ENCODE data around the gene NOSIP.

NOSIP gene

GRCh38 chr19:49615861-49616260, 35.5 kb upstream of the NOSIP start:
- TF ChIP-seq CTCF (IDR thresholded peaks at IDR 0.05; ENCODE audit: insufficient read depth, low read depth, low read length, missing control alignments) = no peak
- DNase-seq (ENCODE audit: low read depth) = no peak
- H3K4me3 ChIP-seq (ENCODE audit: low read depth, low read length) = no peak overlapping the region

- no peak overlapping the region for H3K4me3 ChIP-seq (ENCODE audit: low read depth, low read length)
- DNase-seq (ENCODE audit: low read depth) = peak; percentile 48
- no peak for TF ChIP-seq CTCF (IDR thresholded peaks at IDR 0.05; ENCODE audit: insufficient read depth, low read depth, low read length, missing control alignments)
Measured at GRCh38 chr19:49614096-49614833, 33.9 kb upstream of the NOSIP start.

GRCh38 chr19:49613374-49613773, 33.0 kb upstream of the NOSIP start:
- no peak overlapping the region for H3K4me3 ChIP-seq (ENCODE audit: low read depth, low read length)
- no peak for TF ChIP-seq CTCF (IDR thresholded peaks at IDR 0.05; ENCODE audit: insufficient read depth, low read depth, low read length, missing control alignments)

GRCh38 chr19:49609499-49610092, 29.2 kb upstream of the NOSIP start:
- no peak overlapping the region for H3K4me3 ChIP-seq (ENCODE audit: low read depth, low read length)
- DNase-seq (ENCODE audit: low read depth) = no peak
- TF ChIP-seq CTCF (IDR thresholded peaks at IDR 0.05; ENCODE audit: insufficient read depth, low read depth, low read length, missing control alignments) = no peak

More at GRCh38 chr19:49613374-49613773, 33.0 kb upstream of the NOSIP start:
- no peak for DNase-seq (ENCODE audit: low read depth)

GRCh38 chr19:49605605-49606004, 25.2 kb upstream of the NOSIP start:
- TF ChIP-seq CTCF (IDR thresholded peaks at IDR 0.05; ENCODE audit: insufficient read depth, low read depth, low read length, missing control alignments) = no peak
- no peak for DNase-seq (ENCODE audit: low read depth)
- H3K4me3 ChIP-seq (ENCODE audit: low read depth, low read length) = no peak overlapping the region

- no peak for DNase-seq (ENCODE audit: low read depth)
- TF ChIP-seq CTCF (IDR thresholded peaks at IDR 0.05; ENCODE audit: insufficient read depth, low read depth, low read length, missing control alignments) = no peak
Measured at GRCh38 chr19:49602806-49603205, 22.4 kb upstream of the NOSIP start.

More at GRCh38 chr19:49602806-49603205, 22.4 kb upstream of the NOSIP start:
- no peak overlapping the region for H3K4me3 ChIP-seq (ENCODE audit: low read depth, low read length)
